MG63 (cell line): Measurements from ENCODE around the gene TPM1. TPM values are rescaled to one million over a fixed set of nuclear protein-coding genes. Genes with fewer than 3 reads are reported as not detected.
A peak's percentile ranks its signal among the peaks of the same experiment; 100 is the strongest.
"Not testable (repeated sequence)": the region's sequence is repeated elsewhere in the genome, so short reads cannot be mapped to it uniquely, and the experiment has no call there.

Experiments used
- DNase-seq: peaks from one replicate; pipeline ENCODE4 v3.0.0-alpha.2; 2020
- H3K27me3 ChIP-seq: fragments of 250-450 bp; sonication (Bioruptor Pico); 2 replicates; pipeline ENCODE4 v1.5.1; 2020; ENCODE audit warnings: mild to moderate bottlenecking, moderate library complexity
- H3K36me3 ChIP-seq: fragments of 250-450 bp; sonication (Bioruptor Pico); 2 replicates; pipeline ENCODE4 v1.5.1; 2020; ENCODE audit warnings: mild to moderate bottlenecking, moderate library complexity
- H3K4me3 ChIP-seq: fragments of 250-450 bp; sonication (Bioruptor Pico); 2 replicates; pipeline ENCODE4 v1.5.1; 2020; ENCODE audit warnings: mild to moderate bottlenecking, moderate library complexity
- H3K9me3 ChIP-seq: fragments of 250-450 bp; sonication (Bioruptor Pico); 2 replicates; pipeline ENCODE4 v1.5.1; 2020; ENCODE audit warnings: mild to moderate bottlenecking, moderate library complexity
- total RNA-seq: library from RNA; depleted of rRNA; stranded (reverse); fragments of >200 nt; shearing (Covaris generic); gene quantifications from 2 replicates; pipeline ENCODE4 v1.2.3, GENCODE V29; 2014; ENCODE audit warnings: low replicate concordance; rRNA removed

Gene TPM1
- 441 and 711 TPM in 2 replicates for total RNA-seq

DNA sequence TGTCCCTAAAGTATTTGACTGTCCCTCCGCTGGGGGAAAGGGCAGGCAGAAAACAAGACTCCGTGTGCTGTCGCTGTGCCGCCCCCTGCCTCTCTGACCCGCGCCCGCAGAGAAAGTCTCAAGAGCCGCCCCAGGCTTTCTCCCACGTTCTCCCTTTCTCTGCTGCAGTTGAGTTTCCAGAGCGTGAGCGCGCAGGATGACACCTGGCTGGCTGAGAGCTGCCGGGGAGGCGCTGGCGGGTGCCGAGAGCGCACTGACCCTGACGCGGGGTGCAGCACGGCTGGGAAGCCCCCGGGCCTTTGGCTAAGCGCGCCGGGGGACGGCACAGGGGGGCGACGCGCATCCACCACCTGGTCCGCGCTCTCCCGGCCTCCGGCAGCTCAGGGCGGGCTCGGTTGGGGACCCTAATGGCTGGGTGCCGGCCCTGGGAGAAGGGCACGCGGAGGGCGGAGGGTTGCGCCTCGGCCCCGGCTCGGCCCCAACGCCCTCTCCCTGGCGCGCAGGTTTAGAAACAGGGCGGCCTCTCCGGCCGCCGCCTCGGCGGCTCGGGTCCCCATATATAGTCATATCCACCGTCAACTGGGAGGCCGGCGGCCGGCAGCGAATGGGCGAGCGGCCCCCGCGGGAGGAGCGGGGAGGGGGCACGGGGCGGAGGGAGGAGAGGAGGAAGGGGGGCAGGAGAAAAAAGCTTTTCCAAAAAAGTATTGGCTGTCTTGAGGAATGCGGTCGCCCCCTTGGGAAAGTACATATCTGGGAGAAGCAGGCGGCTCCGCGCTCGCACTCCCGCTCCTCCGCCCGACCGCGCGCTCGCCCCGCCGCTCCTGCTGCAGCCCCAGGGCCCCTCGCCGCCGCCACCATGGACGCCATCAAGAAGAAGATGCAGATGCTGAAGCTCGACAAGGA, at the start of gene TPM1:
Gene TPM1, plus strand, starts transcription at position 774 of the 903 bp plus-strand sequence. Its CDS starts 83 bp downstream, at position 857.
- Histone ChIP-seq H3K36me3 (peaks cover 3% of the 10 kb centered on the region; the same call in 1 of the 2 replicates), H3K9me3 (no peaks in the 10 kb centered on the region), H3K27me3 (no peaks in the 10 kb centered on the region), H3K4me3 (peak within 1 kb of the TSS; percentile 53)
- peak; percentile 54 for DNase-seq

DNA sequence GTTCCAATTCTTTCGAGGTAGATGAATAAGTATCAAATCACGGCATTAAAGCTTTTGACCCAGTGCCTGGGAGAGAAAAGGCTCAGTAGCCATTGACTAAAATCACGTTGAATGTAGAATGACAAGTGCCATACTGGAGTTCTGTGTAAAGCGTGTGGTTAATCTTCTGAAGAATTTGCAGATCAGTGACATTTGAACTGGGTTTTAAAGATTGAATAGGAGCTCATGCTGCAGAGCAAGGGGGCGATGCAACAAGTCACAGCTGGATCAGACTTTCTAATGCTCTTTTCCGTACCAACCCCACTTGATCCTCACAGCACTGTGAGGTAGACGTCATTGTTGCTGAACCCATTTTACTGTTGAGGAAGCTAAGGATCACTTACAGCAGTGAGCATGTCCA, 49.5 kb upstream of the TPM1 start:
- Histone ChIP-seq H3K9me3 (no peaks in the 10 kb centered on the region), H3K36me3 (no peaks in the 10 kb centered on the region), H3K27me3 (no peaks in the 10 kb centered on the region), H3K4me3 (no peak overlapping the region)
- DNase-seq: no peak

DNA sequence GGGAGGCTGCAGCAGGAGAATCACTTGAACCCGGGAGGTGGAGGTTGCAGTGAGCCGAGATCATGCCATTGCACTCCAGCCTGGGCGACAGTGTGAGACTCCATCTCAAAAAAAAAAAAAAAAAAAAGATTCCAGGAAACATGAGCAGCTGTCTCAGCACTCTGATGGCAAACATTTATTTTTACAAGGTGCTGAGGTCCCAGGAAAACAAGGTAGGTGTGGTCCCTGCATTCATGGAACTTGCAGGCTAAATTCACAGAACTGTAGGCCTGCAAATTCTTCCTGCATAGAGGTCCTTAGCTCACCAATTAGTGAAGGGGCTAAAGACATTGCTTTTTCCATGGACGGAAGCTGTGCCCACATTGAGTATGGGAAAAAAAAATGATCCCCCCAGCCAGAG, 48.9 kb upstream of the TPM1 start:
- not testable (repeated sequence) for DNase-seq, H3K4me3 ChIP-seq, H3K9me3 ChIP-seq, H3K36me3 ChIP-seq, H3K27me3 ChIP-seq

DNA sequence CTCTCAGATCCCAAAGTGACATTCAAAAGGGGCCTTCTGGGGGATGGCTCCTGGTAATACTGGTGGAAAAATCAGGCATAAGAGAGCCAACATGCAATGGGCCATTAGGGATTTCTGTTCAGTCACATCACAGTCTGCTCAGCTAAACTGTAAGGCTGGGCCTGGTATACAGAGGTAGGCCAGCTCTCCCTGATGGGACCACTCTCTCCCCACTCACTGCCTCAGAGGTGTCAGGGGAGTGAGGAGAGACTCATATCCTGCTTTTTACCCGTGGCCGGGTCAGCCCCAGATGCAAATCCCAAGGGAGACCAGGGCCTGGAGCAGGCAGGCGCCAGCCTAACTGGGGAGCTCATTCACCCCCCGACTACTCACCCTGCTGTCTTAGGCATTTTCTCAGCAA, 48.1 kb upstream of the TPM1 start:
- DNase-seq: no peak
- no peaks in the 10 kb centered on the region for H3K9me3 ChIP-seq
- no peak overlapping the region for H3K4me3 ChIP-seq
- no peaks in the 10 kb centered on the region for H3K36me3 ChIP-seq
- no peaks in the 10 kb centered on the region for H3K27me3 ChIP-seq

DNA sequence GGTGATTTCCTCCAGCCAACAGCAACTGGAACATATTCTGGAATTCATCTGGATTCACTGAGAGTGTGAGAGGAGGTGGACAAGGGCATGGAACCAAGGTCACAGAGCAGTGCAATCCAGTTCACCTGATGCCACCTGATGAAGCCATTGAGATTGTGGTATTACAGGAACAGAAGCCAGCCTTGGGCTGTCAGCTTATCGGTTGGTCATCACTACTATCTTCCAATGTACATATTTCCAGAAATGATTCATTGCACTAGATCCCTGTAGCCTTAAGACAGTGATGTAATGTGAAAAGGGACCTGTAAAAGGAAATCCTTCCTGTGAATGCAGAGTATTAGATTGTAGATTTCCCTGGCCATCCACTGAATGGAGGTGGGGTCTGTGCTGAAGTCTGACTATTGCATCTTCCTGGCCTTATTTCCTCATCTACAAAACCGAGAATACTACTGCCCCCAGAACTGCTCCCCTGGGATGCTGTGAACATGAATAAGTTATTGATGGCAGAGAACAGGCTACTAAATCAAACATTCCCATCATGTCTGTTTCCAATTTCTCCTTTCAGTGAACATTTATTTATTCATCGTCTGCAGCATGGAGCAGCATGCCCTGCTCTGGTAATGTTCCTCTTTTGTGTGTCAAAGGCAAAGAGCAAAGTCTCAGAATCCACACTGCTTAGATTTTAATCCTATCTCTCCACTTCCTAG, 47.4 kb upstream of the TPM1 start:
- H3K9me3 ChIP-seq: no peaks in the 10 kb centered on the region
- no peak for DNase-seq
- H3K27me3 ChIP-seq: no peaks in the 10 kb centered on the region
- H3K36me3 ChIP-seq: no peaks in the 10 kb centered on the region
- no peak overlapping the region for H3K4me3 ChIP-seq

DNA sequence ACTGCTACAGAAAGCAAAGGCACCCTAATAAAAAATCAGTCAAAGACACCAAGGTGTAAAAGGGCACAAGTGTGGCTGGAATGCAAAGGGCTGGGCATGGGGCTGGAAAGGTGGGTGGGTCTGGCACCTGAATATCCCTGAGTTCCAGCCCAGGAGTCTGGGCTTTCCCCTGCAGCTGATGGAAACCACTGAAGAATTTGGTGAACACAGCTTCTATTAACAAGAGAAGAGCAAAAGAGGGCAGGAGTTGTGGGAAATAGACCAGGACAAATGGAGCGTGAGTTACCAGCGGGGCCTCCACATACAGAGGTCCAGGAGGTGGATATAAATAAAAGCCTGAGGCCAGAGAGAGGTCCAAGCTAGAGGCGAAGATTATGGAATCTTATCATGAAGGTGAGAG, 45.1 kb upstream of the TPM1 start:
- Histone ChIP-seq H3K4me3 (no peak overlapping the region), H3K27me3 (no peaks in the 10 kb centered on the region), H3K36me3 (no peaks in the 10 kb centered on the region), H3K9me3 (no peaks in the 10 kb centered on the region)
- DNase-seq: no peak

DNA sequence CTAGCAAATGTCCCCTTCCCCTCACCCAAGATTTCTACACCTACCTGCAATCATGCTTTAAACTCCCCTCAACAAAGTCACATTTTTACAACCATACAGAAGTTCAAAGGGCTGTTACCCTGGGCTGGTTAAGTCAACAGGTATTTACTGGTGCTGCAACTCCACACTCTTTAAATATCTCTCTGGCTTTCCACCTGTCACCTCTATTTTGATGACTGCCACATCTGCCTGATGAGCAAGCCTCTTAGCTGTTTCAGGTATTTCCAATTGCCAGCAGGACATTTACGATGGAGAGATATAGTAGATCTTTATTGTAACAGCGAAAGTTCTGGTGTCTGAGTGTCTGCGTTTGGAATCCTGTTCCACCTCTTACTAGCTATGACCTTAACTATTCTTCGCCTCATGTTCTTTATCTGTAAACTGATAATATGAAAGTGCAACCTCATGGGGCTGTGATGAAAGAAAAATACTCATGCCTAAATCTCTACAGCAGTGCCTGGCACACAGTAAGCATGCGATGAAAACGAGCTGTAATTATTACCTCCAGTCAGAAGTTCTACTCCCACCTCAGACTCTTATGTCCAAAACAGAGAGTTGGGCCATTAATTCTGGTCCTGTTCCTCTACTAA, 44.2 kb upstream of the TPM1 start:
- H3K36me3 ChIP-seq: no peaks in the 10 kb centered on the region
- no peak for DNase-seq
- no peak overlapping the region for H3K4me3 ChIP-seq
- H3K27me3 ChIP-seq: no peaks in the 10 kb centered on the region
- H3K9me3 ChIP-seq: no peaks in the 10 kb centered on the region

DNA sequence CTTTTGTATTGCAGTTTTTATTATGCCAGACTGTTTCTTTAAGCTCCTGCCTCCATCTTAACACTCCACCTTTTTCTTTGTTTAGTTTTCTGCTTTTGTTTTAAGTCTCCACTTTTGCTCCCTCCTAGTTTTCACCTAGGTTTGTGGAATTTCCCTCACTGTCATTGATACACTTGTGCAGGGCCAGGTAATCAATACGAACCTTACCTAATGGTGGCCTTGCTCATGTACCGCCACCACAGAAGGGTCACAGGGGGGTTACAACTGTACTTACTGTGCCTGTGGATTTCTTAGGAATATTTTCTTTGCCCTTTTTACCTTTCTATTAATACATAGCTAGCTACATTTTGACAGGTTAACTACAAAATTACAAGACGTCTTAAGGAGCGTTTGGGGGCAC, 43.4 kb upstream of the TPM1 start:
- Histone ChIP-seq H3K36me3 (no peaks in the 10 kb centered on the region), H3K4me3 (no peak overlapping the region), H3K27me3 (no peaks in the 10 kb centered on the region), H3K9me3 (no peaks in the 10 kb centered on the region)
- no peak for DNase-seq

DNA sequence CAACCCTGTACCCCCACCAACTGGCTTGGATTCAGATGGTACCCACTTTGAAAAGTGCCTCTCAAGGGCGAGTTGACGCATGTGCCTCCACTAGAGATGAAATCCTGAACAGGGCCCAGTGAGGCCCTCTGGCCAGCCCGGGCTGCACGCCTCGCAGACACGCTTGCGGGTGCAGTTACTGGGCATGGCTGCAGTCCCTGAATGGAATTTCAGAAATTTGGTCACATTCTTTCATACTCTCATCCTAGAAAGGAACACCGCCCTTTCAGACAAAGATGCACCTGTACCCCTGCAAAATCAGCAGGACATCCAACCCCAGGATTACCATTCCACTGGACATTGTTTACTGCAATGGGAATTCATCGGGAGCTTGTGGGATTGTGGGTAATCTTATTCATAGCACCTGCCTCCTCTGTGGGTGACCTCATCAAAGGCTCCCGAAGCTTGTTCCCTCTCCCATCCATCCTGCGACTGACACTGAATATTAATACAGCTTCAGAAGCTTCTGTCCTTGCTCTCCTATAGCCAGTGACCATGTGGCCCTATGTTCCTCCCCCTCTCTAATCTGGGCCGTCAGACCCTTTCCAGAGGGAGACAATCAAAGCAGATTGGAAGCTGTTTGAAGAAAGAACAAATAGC, 42.5 kb upstream of the TPM1 start:
- Histone ChIP-seq H3K4me3 (no peak overlapping the region), H3K27me3 (no peaks in the 10 kb centered on the region), H3K9me3 (no peaks in the 10 kb centered on the region), H3K36me3 (no peaks in the 10 kb centered on the region)
- no peak for DNase-seq

DNA sequence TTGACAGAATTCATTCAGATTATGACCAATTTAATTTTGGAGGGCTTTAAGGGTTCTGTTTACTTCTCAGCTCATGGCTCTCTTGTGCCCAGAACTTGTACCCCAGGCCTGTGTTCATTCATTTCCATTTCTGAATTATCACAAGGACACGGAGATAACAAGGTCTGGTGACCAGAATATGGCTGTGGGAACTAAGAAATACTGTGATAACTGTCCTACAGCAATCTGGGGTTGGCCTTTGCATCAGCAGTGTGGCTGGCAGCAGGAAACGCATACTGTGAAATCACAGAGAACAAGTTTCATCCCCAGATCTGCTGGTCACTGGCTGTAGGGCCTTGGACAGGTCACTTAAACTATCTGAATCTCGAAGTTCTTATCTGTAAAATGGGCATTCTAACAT, 41.8 kb upstream of the TPM1 start:
- H3K4me3 ChIP-seq: no peak overlapping the region
- H3K27me3 ChIP-seq: no peaks in the 10 kb centered on the region
- DNase-seq: no peak
- H3K9me3 ChIP-seq: no peaks in the 10 kb centered on the region
- no peaks in the 10 kb centered on the region for H3K36me3 ChIP-seq

DNA sequence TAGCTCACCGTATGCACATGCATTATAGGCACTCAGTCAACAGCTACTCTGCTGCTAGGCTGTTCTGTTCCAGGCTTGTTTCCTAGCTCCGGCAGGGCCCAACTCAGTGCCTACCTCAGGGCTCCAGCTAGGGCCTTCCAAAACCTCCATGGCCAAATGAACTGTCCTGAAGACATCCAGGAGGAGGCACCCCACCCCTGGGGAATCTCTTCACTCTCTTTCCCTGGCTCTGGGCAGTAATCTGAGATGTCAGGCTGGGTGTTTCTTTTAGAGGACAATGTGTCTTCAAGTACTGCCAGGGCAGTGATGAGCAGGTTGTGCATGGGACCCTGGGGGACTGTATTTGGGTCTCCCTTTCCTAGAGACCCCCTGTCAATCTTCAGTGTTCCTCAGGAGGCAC, 38.3 kb upstream of the TPM1 start:
- H3K27me3 ChIP-seq: no peaks in the 10 kb centered on the region

DNA sequence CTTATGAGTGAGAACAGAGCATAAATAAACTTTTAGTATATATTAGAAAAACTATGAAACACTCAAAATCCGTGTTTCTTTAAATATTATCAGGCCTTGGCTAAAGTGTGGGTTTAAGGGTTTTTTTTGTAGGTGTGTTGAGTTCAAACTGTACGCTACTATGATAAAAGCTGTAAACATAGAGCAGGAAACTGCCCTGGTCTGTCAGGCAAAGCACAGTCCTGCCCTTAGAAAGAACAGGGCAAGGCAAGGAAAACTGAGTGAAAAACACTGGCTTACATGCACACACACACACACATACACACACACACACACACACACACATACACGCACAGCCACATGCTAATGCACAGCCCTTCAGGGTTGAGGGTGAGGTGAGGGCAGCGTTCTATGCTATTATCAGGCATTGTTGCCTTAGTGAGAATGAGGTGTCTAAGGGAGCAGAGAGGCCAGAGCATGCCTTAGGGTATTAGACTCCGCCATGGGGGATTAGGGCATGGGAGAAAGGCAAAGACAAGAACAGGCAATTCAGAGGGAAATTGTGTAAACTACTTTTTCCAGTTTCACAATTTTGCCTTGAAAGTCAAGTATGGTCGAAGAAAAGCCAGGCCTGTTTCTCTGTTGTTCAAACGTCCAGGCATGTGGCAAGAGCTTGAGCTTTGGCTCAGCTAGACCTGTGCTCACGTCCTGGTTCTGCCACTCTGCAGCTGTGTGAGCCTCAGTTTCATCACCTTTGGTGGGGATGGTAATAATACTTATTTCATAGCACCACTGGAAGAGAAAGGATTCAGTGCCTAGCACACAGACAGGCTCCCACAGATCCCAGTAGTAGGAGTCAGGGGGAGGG, 36.3 kb upstream of the TPM1 start:
- Histone ChIP-seq H3K9me3 (no peaks in the 10 kb centered on the region), H3K36me3 (no peaks in the 10 kb centered on the region), H3K4me3 (no peak overlapping the region), H3K27me3 (no peaks in the 10 kb centered on the region)
- no peak for DNase-seq

More for the DNA sequence above, 38.3 kb upstream of the TPM1 start:
- Histone ChIP-seq H3K9me3 (no peaks in the 10 kb centered on the region), H3K4me3 (no peak overlapping the region), H3K36me3 (no peaks in the 10 kb centered on the region)
- no peak for DNase-seq

DNA sequence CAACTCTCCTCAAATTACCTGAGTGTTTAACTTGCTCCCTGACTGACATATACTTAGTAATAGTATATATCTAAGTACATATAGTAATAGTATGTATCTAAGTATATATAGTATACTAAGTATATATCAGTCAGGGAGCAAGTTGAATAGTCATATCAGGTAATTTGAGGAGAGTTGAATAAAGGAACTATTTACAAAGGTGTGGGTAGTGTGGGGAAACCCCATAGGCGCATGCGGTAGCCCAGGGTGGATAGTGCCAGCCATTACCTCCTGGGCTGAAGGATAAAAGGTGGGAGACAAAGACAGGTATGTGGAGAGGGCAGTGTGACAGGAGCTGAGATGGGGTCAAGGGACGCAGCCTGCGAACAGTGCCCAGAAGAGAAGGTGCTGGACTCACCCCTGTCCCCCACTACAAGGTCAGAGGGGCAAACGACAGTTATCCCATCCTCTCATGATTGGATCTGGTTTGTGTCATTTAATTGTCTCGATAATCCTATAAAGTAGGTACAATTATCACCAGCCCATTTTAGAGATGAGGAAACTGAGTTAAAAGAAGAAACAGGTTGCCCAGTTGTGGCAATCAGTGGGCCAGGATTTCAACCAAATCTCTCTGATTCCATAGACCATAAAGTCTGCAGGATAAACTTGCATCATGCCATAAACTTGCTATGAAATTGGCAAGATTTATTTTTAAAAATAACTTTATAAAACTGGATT, 34.1 kb upstream of the TPM1 start:
- Histone ChIP-seq H3K9me3 (no peaks in the 10 kb centered on the region), H3K4me3 (no peak overlapping the region), H3K36me3 (no peaks in the 10 kb centered on the region), H3K27me3 (no peaks in the 10 kb centered on the region)
- no peak for DNase-seq

DNA sequence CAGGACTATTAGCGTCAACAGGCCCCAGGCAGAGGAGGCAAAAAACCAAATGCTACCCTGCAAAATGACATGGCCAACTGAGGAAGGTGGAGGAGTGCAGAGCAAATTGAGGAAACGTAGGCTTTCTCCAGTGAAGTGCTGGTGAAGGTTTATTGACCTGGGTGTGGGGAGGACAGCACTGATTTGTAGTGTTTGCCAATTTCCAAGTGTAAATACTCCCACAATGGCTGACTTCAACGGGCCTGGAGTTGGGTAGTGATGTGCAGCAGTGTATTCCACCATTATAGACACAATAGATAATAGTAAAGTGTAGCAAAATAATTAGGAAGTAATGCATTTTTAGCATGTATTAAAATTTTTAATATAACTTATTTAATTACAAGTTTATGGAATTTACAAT, 32.2 kb upstream of the TPM1 start:
- no peaks in the 10 kb centered on the region for H3K27me3 ChIP-seq

DNA sequence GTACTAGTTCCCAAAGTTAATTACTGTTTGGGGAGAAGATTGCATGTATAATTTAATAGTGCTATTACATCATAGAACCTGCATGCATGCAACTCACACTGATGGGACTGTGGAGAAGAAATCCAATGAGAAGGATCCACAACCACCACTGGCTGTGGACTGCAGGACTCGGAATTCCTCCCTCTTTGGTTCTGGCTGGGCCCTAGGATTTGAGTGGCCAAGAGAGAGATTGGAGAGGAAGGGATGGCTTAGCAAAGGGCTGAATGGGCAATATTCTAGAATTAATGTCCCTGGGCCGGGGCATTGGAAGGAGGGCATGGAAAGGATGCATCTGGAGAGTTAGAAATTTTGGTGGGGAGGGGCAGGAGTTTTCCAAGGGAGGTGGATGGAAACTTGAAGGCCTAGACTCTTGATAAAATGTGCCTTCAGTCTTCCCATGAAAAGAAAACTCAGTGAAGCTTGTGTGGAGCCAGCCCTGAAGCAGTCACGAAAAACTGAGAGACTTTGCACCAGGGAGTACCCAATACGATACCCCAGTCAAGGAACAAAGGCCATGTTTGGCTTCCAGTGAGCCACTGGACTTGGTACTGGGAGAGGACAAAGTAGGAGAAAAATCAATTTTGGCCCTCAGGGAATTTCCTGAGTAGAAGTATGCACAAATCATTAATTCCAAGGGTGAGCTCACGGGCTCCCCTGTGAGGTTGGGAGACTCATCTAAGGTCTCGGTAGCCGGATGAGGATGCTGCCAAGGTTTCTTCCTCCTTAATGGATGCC, 31.4 kb upstream of the TPM1 start:
- Histone ChIP-seq H3K36me3 (no peaks in the 10 kb centered on the region), H3K4me3 (no peak overlapping the region), H3K9me3 (no peaks in the 10 kb centered on the region), H3K27me3 (no peaks in the 10 kb centered on the region)
- DNase-seq: no peak

More for the DNA sequence above, 32.2 kb upstream of the TPM1 start:
- Histone ChIP-seq H3K4me3 (no peak overlapping the region), H3K36me3 (no peaks in the 10 kb centered on the region), H3K9me3 (no peaks in the 10 kb centered on the region)
- no peak for DNase-seq
